LNCaP clone FGC (cell line): ENCODE measurements around the gene SLC13A4.
"Not testable (repeated sequence)": the region's sequence is repeated elsewhere in the genome, so short reads cannot be mapped to it uniquely, and the experiment has no call there.

Source experiments
- DNase-seq: peaks from one replicate; pipeline ENCODE4 v3.0.0-alpha.2; 2011; ENCODE audit warnings: low read depth
- H3K4me3 ChIP-seq: 2 replicates; pipeline ENCODE4 v1.5.1; 2011; ENCODE audit warnings: mild to moderate bottlenecking, low read depth, low read length, control low read depth
- TF ChIP-seq, protein P1 (sequence below): IDR thresholded peaks from 2 replicates; pipeline ENCODE4 v1.5.1; 2012; ENCODE audit warnings: mild to moderate bottlenecking; ENCODE audit not compliant: control insufficient read depth, insufficient read depth; ENCODE audit errors: extremely low read depth

The SLC13A4 gene

GRCh38 chr7:135672560-135673359 lies 55.2 kb downstream of the SLC13A4 start:
- no peak overlapping the region for H3K4me3 ChIP-seq
- TF ChIP-seq, protein P1, sequence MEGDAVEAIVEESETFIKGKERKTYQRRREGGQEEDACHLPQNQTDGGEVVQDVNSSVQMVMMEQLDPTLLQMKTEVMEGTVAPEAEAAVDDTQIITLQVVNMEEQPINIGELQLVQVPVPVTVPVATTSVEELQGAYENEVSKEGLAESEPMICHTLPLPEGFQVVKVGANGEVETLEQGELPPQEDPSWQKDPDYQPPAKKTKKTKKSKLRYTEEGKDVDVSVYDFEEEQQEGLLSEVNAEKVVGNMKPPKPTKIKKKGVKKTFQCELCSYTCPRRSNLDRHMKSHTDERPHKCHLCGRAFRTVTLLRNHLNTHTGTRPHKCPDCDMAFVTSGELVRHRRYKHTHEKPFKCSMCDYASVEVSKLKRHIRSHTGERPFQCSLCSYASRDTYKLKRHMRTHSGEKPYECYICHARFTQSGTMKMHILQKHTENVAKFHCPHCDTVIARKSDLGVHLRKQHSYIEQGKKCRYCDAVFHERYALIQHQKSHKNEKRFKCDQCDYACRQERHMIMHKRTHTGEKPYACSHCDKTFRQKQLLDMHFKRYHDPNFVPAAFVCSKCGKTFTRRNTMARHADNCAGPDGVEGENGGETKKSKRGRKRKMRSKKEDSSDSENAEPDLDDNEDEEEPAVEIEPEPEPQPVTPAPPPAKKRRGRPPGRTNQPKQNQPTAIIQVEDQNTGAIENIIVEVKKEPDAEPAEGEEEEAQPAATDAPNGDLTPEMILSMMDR, result peak; percentile 82
- DNase-seq, result no peak

DNA sequence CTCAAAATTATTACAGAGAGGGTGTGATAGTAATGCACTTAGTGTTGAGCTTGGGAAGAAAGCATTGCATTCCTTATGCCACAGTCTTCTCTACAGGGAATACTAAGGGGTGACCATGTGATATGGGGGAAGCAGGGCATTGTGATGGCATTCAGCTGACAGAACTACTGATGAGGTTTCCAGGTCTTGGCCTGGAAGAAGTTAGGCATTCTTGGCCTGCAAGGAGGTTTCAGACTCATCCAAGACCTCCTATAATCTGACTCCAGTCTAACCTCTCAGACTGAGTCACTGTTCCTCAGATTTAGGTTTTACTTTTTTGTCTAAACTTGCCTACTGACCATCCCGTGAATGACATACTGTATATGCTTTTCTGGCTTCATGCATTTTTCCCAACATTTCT lies 57.8 kb downstream of the SLC13A4 start:
- TF ChIP-seq, protein P1, result no peak
- H3K4me3 ChIP-seq, result no peak overlapping the region
- no peak for DNase-seq

GRCh38 chr7:135669774-135670173 lies 58.2 kb downstream of the SLC13A4 start:
- H3K4me3 ChIP-seq, result no peak overlapping the region
- DNase-seq, result no peak
- TF ChIP-seq, protein P1, result no peak

- not testable (repeated sequence) for DNase-seq, H3K4me3 ChIP-seq
These were observed 59.1 kb downstream of the SLC13A4 start for GRCh38 chr7:135668852-135669395.

DNA sequence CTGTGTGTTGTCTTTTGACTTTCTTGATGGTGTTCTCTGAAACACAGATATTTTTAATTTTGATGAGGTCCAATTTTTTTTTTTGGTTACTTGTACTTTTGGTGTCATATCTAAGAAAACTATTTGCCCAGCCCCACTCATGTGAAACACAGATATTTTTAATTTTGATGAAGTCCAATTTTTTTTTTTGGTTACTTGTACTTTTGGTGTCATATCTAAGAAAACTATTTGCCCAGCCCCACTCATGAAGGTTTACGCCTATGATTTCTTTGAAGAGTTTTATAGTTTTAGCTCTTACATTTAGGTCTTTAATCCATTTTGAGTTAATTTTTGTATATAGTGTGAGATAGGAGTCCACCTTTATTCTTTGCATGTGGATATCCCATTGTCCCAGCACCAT lies 60.4 kb downstream of the SLC13A4 start:
- DNase-seq, H3K4me3 ChIP-seq: not testable (repeated sequence)

DNA sequence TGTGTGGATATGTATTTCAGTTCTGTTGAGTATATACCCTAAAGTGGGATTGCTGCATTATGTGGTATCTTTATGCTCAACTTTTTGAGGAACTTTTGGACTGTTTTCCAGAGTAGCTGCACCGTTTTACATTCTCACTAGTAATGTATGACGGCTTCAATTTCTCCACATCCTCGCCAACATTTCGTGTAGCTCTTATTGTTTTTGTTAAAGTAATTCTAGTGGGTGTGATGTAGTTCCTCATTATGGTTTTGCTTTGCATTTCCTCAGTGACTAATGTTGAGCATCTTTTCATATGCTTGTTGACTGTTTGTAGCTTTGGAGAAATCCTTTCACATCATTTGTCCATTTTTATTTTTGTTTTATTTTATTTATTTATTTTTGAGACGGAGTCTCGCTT lies 61.1 kb downstream of the SLC13A4 start:
- TF ChIP-seq, protein P1, result no peak
- H3K4me3 ChIP-seq, result no peak overlapping the region
- no peak for DNase-seq

GRCh38 chr7:135666156-135666555 lies 61.8 kb downstream of the SLC13A4 start:
- no peak for DNase-seq
- H3K4me3 ChIP-seq, result no peak overlapping the region
- TF ChIP-seq, protein P1, result no peak

GRCh38 chr7:135665042-135665441 lies 62.9 kb downstream of the SLC13A4 start:
- no peak for DNase-seq
- no peak overlapping the region for H3K4me3 ChIP-seq

More at GRCh38 chr7:135665042-135665441, 62.9 kb downstream of the SLC13A4 start:
- TF ChIP-seq, protein P1, result no peak
